Activated CD4-positive, alpha-beta T cell treated with anti-CD3 and anti-CD28 coated beads, Interleukin-2, amount 50 U/mL, for 1 hour (primary cell): Measurements from ENCODE around the gene STAC.
"Not testable (repeated sequence)": the region's sequence is repeated elsewhere in the genome, so short reads cannot be mapped to it uniquely, and the experiment has no call there.

Experiments
- DNase-seq: peaks from one replicate; pipeline ENCODE4 v3.0.0-alpha.2; 2020

The STAC gene

DNA sequence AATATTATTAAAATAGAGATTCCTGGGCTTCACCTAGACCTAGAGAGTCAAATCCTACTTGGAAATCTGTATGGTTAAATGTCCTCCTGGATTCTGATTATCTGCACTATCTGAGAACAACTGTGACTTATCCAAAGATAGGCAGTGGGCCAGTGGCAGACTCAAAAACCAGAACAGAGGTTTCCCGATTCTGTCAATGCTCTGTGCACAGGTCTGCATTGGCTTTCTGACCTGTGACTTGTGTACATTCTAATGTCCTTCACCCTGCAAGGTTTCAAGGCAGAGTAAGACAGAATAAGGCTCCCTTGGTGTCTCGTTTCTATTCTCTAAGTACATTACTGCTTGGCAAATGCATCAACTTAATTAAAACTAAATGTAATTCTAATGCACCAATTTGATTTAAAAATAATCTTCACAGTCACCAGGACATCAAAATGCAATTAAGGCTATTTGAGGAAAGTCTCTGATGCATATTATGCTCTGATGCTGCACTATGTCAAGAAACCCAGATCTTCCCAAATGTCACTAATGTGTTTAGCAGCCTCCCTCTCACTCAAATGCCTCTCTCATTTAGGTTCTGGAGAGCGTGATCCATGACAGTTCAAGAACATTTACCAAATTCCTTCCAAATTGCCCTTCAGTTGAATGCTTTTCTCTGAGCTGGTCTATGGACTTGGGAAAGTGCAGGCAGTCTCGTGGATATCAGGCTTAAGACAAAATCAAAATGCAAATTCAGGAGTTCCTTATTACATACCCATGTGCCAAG, 140.1 kb downstream of the STAC start:
- DNase-seq: no peak

DNA sequence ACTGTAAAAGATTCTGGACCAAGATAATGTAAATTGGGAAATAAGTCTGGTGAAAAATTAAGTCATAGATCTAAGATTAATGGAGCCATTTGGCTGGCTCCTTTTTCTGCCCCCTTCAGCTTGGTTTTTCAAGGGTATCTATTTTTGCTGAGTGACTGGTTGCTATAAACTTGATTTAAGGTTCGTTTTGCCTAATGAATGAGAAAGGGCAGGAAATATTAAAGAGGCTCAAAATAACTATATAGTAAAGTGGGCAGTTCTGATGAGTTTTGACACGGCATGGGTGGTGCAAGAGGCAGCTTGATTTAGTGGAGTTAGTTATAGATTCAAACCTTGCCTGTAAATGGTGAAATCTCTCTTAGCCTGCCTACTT, 140.7 kb downstream of the STAC start:
- DNase-seq: no peak

DNA sequence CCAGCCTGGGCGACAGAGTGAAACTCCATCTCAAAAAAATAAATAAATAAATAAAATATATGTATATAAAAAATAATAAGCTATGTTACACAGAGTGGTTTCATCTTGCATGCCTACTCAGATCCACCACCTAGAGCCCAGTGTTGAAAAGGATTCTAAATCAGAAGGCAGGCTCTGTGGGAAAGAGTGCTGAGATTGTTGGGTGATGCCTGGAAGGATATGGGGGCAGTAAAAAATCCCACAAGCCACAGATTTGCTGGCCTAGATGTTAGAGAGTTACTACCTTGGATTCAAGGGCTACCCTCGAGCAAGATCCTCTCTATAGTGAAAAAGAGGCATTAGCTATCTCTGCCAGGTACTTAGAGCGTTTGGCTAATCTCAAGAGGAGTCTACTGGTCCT, 144.3 kb downstream of the STAC start:
- DNase-seq: no peak

DNA sequence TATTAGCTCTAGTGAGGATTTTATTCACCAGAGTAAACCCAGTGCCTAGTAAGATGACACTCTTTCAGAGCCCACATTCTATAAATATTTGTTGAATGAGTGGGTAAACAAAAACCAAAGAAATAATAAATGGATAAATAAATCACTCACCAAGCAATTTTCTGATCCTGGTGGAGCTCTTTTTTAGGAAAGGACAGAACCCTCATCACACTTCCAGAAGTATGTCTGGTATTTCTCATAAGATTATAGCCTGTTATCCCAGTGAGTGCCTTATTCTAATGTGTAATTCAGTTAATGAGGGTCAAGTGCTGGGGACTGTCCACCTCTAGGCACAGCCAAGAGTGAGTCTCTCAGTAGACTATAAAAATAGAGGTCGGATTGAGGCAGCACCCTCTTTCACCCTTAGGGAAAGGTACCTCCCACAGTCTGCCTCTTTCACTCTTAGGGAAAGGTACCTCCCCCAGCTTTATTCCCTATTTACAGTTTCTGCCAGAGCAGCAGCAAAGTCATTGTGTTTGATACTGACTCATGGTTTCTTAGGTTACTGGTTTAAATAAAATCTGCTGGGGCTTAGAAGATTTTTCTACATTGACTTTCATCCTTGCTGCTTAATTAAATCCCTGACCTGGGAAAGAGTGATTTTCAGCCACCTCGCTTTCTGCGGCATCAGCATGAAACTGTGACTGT, 145.0 kb downstream of the STAC start:
- no peak for DNase-seq

DNA sequence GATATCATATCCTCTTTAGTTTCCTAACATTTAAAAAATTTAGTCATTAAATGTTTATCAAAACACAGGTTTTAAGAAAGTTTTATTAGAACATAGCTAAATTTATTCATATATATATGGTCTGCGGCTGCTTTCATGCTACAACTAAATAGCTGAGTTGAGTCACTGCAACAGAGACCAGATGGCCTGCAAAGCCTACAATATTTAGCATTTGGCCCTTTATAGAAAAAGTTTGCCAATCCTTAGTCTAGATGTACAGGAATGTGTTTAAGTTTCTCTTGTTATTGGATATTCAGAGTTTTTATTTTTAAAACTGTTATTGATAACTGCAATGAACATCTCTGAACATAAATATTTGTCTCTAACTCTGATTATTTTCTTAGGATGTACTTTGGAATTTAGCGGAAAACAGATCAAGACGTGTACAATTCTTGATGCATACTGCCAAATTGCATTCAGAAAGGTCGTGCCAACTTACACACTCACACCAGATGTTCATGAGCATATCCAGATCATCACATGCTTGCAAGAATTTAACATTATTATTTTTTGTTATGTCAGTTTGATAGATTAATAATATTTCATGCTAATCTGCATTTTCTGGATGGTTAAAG, 157.9 kb downstream of the STAC start:
- DNase-seq: no peak

DNA sequence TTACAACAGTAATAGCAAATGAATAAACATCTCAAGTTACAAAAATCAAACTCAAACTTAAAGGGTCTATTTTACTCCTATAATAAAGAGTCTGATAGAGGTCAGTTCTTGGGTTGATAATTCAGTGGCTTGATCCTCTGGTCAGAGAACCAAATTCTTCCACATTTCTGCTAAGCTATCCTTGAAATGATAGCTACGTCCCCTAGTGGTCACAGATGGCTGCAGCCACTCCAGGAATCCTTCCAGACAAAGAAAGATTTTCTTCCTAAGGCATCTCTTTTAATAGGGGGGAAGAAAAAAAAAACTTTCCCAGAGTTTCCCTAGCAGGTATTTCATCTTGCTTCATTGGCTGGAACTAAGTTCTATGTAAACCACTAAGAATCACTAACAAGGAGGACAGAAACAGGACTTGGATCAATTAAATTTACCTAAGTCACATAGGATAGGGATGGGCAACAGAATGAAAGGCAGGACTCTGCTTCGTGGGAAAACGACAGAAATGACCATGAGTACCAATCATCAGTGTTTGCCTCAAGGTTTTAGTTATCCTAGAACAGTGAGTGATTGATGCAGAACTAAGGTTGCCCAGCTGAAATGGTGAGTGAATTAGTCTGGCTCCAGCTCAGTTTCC, 160.7 kb downstream of the STAC start:
- DNase-seq: no peak

DNA sequence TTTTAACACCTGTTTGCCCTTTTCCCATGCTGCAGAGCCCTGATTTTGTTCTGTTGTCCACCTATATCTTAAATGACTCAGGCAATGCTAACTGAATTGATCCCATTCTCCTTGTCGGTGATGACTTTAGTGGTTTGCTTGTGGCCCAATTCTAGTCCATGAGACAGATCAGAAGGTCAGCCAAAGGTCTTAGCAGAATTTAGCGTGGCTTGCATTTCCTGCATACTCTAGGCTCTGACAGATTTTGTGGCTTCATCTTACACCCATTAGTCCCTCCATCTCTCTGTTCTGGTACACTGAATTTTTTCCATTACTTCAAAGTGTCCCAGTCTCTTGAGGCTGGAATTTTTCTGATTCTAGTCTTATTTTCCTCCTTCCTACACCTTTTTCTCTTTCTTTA, 161.9 kb downstream of the STAC start:
- DNase-seq: no peak

DNA sequence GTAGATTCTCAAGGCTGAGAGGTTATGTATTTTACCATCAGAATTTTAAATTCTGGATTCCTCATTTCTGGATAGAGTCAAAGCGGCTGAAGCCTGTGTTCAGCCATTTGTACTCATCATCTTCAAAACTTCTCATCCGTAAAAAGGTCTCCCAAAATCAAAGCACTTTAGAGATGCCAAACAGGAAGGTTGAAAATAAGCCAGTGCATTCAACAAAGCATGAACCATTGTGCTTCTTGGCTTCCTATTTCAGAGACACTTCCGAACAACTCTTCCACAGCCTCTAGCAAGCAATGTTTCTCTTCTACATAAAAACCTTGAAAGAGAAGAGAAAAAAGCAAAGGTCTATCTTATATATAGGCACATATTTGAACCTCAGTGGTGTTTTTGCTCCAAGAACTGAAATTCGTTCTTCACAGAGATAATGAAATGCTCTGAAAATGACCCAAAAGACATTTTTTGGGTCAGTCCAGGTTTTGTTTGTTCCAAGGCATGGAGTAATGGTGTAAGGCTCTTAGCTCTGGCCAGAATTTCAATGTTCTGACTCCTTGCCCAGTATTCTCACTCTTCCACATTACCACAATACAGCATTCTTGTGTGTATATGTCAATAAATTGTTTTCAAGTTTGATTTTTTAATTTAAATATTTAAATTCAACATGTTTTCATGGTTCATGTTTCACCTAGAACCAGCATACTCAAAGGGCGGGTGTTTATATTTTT, 163.1 kb downstream of the STAC start:
- no peak for DNase-seq

DNA sequence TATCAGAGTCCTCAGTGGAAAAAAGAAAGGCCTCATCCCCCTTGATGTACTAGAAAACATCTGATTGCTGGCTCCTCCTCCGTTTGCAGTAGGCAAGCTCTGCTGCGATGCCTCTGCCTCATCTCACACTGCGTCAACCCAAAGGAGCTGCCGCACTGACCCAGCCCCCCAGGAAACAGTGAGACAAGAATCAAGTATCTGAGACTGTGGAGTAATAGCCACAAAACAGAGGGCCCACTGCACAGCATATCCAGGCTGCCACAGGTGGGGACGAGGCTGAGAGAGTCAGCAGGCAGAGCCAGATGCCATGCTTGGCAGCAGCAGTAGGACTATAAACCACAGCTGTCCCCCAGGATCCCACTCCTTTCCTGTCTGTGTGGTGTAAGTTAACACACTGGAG, 165.9 kb downstream of the STAC start:
- DNase-seq: no peak

DNA sequence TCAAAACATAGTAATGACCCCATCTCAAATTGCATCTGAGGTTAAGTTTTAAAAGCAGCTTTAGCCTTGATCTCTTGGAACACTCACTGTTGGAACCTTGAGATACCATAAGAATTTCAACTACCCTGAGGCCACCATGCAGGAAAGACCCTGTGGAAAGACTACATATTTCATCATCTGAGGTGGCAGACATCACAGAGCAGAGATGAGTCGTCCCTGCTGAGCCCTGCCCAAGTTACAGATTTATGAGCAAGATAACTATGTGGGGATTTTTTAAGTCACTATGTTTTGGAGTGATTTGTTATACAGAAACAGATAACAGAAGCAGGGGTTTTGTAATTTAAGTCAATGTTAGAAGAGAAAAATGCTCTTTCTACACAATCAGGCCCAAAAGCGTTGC, 168.4 kb downstream of the STAC start:
- DNase-seq: no peak

DNA sequence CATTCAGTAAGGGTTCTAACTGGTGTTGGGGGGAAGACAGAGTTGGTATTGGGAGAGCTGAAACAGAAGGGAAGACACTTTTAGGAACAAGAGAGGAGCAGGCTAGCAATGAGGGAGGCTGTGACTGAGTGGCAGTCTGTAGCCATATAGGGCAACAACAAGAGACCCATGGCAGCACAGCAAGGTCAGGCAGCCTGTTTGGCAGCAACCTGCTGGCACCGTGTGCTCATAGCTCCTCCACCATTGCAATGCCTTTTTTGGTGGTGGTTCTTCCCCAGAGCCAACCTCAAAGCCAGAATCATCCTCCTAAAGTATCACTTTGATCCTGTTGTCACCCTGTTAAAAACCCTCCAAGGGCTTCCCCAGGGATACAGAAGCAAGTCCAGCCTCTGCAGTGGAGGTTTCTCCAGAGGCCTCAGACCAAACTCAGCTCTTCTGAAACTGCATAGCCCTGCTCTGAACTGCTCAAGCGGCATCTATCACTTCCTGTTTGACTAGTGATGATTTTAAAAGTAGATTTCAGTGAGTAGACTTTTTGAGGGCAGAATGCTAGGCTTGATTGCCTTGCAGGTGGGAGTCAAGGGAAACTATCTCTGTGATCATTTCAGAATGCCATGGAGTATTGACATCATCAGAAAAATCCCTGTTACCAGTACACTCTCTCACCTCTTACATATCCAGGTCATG, 176.9 kb downstream of the STAC start:
- no peak for DNase-seq

DNA sequence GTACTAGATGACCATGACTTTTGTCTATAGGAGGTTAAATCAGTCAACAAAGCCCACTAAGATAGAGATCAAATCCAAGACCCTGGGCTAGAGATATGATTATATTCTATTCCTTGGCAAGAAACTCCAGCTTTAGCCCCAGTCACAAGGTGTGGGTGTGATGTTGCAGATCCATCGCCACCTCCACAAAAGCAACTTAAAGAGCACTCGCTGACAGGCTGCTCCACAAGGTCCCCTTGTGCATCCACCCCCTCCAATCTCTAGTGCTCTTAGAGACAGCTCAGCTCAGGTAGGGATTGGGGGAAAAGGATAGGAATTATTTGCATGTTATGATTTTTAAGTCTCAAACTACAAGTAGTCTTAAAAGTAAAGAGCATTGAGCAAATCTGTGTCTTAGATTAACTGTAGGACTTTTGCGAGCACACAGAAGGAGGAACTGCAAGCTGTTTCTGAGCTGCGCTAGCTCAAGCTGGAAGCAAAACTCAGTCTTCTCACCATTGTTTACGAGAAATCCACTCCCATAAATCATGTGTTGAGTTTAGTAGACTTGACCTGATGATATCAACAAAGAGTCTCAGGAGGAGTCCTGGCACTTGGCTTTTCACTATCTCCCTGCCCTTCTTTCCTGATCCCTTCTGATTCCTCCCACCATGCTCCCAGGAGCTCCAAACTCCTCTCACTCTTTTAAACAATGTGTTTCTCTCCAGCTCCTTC, 177.6 kb downstream of the STAC start:
- DNase-seq: no peak

DNA sequence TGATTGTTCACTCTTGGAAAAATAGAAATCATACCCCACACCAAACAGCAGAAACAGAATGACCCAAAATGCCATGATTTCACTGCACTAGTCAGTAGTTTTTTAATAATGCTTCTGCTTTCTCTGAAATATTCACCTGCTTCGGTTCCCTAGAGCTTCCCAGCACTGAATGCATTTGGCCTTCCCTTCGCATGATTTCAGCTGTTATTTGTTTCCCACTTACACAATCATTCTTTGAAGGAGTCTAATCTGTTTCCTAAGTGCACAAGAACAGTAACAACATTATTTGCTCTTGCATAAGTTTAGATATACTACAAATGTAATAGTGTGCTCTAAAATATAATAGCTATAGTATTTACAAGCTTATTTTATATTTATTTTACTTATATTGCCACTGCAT, 178.7 kb downstream of the STAC start:
- no peak for DNase-seq

DNA sequence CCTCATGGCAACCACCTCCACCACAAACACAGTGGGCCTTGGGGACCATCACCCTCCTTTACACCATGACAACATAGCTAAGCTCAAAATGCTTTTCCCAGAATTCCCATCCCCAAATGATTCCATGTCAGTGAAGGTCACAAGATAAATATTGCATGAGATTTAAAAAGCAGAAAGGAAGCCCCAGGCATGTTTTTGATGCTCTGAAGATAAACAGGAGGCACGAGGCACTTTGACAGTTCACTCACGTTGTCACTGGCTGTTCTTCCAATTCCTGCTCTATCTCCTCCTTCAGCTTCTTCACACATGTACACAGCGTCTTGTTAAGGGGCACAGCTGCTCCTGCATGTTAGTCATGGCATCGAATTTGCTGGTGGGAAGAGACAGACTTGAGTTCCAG, 180.4 kb downstream of the STAC start:
- no peak for DNase-seq

DNA sequence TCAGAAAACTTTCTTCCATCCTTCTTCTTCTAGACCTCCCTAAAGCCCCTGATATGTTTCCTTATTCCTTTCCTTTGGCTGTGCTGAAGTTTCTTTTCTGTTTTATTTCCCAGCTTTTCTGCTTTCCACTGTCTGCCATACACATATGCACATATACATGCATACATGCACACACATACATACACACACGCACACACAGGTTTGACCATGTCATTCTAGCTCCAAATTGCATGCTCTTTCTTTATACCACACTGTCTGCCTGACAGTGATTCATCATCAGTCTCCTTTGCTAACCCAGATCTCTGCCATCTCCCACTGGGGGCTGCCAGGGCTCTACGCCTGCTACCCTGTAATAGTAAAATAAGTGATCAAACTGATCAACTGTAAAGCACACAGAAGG, 181.3 kb downstream of the STAC start:
- no peak for DNase-seq

DNA sequence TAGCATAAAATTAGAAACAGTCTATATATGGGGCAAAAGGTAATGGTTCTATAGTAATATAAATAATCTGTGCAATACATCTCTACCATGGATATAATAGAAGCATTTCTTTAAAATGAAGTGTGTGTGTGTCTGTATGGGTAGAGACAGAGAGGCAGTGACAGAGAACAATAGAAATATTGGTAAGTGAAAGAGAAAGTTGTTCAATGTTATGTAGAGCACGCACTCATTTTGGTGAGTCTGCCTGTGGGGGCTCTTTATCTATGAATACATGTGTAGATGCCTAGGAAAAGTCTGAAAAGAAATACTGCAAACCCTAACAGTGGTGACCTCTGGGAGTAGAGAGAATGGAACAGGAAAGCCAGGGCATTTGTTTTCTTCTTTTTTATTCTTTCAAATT, 182.6 kb downstream of the STAC start:
- DNase-seq: no peak

DNA sequence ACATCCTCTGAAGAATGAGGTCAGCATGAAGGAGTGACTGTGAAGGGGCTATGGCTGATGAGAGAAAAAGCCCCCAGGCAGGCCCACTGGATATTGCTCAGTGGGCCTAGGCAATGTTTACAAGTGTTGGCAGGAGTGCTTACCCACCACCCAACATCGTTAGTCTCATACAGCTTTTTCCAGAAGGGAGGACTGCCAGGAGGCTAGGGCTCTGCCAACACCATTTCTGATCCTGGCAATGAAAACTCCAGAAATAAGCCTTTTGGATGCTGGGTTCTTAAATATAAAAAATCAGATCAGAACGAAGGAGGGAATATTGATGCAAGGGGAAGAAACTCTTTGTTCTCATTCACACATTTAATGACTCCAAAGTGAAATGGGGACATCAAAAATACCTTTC, 194.9 kb downstream of the STAC start:
- DNase-seq: no peak

DNA sequence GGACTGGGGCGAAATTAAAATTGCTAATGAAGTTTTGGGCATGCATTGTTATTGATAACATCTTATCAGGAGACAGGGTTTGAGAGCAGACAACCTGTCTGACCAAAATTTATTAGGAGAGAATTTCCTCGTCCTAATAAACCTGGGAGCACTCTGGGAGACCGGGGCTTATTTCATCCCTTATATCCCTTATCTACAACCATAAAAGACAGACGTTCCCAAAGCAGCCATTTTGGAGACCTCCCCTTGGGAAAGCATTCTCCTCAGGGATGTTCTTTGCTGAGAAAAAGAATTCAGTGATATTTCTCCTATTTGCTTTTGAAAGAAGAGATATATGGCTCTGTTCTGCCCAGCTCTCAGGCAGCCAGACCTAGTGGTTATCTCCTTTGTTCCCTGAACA, 198.1 kb downstream of the STAC start:
- DNase-seq: not testable (repeated sequence)

DNA sequence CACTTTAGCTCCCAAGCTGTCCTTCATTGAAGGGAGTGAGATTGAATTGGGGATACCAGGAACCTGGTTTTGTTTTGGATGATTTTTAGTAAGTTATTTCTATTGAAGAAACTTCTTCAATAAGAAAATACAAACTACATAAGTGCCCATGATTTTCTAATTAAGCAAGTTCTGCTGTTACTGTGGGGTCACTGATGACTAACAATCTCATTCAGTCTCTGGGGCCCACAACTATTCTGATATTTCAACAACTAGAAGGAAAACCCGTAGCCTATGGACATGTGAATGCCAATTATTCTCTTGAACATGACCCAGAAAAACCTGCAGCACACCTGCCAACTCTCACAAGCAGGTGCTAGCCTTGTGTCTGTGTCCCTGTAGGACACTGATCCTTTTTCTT, 199.4 kb downstream of the STAC start:
- DNase-seq: no peak

DNA sequence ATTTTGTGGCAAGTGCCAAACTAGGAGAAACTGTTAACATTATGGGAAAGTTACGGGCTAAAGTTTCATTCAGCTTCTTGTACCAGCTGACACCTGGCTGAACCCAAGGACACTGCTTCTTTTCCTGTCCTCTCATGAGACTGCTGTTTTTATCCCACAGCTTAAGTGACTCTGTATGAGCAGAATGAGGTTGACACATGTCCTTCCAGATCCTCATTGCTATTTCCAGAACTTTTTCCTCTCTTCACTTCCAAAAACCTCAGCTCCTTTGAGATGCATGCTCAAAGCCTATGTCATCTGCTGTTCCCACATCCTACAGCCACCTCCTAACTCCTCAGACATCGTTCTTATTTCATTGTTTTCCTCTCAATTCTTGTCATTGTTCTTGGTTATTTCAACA, 200.4 kb downstream of the STAC start:
- DNase-seq: no peak

DNA sequence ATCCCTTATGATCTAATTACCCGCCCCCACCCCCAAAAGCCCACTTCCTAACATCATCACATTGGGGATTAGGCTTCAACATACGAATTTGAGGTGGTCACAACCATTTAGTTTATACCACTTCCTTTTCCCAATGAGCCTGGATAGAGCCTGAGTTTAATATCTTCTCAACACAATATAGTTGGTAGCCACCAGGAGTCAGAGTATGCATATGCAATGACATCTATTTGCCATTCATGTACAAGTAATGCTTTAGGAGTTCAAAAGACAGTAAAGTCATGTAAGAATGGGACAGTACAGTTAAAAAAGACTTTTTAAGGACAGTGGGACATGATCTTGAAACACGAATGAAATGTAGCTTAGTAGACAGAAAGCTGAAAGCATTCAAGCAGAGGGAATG, 211.7 kb downstream of the STAC start:
- no peak for DNase-seq

DNA sequence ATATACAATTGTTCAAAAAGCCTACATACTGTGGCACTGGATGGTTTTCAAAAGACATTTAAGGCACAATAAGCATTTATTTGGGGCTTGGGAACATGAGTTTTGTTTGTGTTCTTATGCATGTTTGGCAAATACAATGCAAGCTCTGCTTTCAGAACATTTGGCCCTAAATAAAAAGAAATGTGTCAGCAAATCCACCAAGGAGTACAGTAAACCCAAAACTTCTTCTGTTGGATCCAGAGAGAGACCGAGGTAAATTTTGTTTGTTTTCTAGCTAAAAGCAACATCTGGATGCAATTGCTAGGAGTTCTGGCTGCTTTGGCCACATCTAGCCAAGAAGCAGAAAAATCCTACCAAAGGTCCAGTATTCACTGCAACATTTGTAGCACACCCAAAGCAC, 215.2 kb downstream of the STAC start:
- no peak for DNase-seq
